ENCODE results near the gene ZBTB8B.
"Not testable (repeated sequence)": the region's sequence is repeated elsewhere in the genome, so short reads cannot be mapped to it uniquely, and the experiment has no call there.

ZBTB8B gene

GRCh38 chr1:32464716-32465577 is at the start of gene ZBTB8B:
ZBTB8B (plus strand) TSS chr1:32465072; CDS start chr1:32470625, 5,553 bp downstream.
- DNase-seq (ENCODE audit: low spot score): peak; percentile 65

GRCh38 chr1:32421775-32422174 is 43.1 kb upstream of the ZBTB8B start:
- no peak for DNase-seq (ENCODE audit: low spot score)

GRCh38 chr1:32426489-32427255 is 38.2 kb upstream of the ZBTB8B start:
- peak; percentile 12 for DNase-seq (ENCODE audit: low spot score)

- no peak for DNase-seq (ENCODE audit: low spot score)
These were observed 37.5 kb upstream of the ZBTB8B start for GRCh38 chr1:32427264-32427963.

GRCh38 chr1:32431736-32432400 is 33.0 kb upstream of the ZBTB8B start:
- DNase-seq (ENCODE audit: low spot score): no peak

- DNase-seq (ENCODE audit: low spot score): no peak
These were observed 26.7 kb upstream of the ZBTB8B start for GRCh38 chr1:32438136-32438535.

GRCh38 chr1:32438777-32439176 is 26.1 kb upstream of the ZBTB8B start:
- DNase-seq (ENCODE audit: low spot score): not testable (repeated sequence)

- not testable (repeated sequence) for DNase-seq (ENCODE audit: low spot score)
These were observed 23.4 kb upstream of the ZBTB8B start for GRCh38 chr1:32441467-32441866.

GRCh38 chr1:32447469-32448185 is 17.2 kb upstream of the ZBTB8B start:
- DNase-seq (ENCODE audit: low spot score): peak; percentile 29

GRCh38 chr1:32448186-32448772 is 16.6 kb upstream of the ZBTB8B start:
- not testable (repeated sequence) for DNase-seq (ENCODE audit: low spot score)

- no peak for DNase-seq (ENCODE audit: low spot score)
These were observed 16.0 kb upstream of the ZBTB8B start for GRCh38 chr1:32448773-32449456.

- not testable (repeated sequence) for DNase-seq (ENCODE audit: low spot score)
These were observed 15.4 kb upstream of the ZBTB8B start for GRCh38 chr1:32449457-32449831.

GRCh38 chr1:32454726-32455125 is 10.1 kb upstream of the ZBTB8B start:
- DNase-seq (ENCODE audit: low spot score): no peak

GRCh38 chr1:32455958-32456357 is 8.9 kb upstream of the ZBTB8B start:
- DNase-seq (ENCODE audit: low spot score): no peak

GRCh38 chr1:32458798-32459197 is 6.1 kb upstream of the ZBTB8B start:
- DNase-seq (ENCODE audit: low spot score): not testable (repeated sequence)

- not testable (repeated sequence) for DNase-seq (ENCODE audit: low spot score)
These were observed 1.9 kb upstream of the ZBTB8B start for GRCh38 chr1:32462977-32463376.

GRCh38 chr1:32464191-32464715 is 619 bp upstream of the ZBTB8B start:
- no peak for DNase-seq (ENCODE audit: low spot score)

GRCh38 chr1:32465578-32465933 is 684 bp downstream of the ZBTB8B start:
- no peak for DNase-seq (ENCODE audit: low spot score)

- DNase-seq (ENCODE audit: low spot score): no peak
These were observed 1.9 kb downstream of the ZBTB8B start for GRCh38 chr1:32466761-32467160.

GRCh38 chr1:32468791-32469190 is 3.9 kb downstream of the ZBTB8B start:
- DNase-seq (ENCODE audit: low spot score): no peak

All from AG08396 (cell line).